Gastrocnemius medialis (tissue), 4 donors: ENCODE data around the gene S100A14.
"Not testable (repeated sequence)": the region's sequence is repeated elsewhere in the genome, so short reads cannot be mapped to it uniquely, and the experiment has no call there.

ENCODE experiments used
- POLR2A ChIP-seq, 2 donors: fragments of 450-650 bp; IDR thresholded peaks; one replicate each; pipeline ENCODE4 v1.6.1; 2017; ENCODE audit warnings: antibody characterized with exemption in 2 of 2, mild to moderate bottlenecking in 2 of 2, moderate library complexity in 2 of 2
- TF ChIP-seq, protein P1 (sequence below), 5 experiments: fragments of 450-650 bp in 3 of 5; fragments of 200-600 bp in 2 of 5; sonication (generic) in 2 of 5; IDR thresholded peaks in 4 of 5; conservative IDR thresholded peaks in 1 of 5; 1 replicate in 4 of 5; 2 replicates in 1 of 5; pipeline ENCODE4 v1.5.1; 2016 to 2019; ENCODE audit warnings: antibody characterized with exemption in 5 of 5, mild to moderate bottlenecking in 3 of 5, moderate library complexity in 3 of 5

DNA sequence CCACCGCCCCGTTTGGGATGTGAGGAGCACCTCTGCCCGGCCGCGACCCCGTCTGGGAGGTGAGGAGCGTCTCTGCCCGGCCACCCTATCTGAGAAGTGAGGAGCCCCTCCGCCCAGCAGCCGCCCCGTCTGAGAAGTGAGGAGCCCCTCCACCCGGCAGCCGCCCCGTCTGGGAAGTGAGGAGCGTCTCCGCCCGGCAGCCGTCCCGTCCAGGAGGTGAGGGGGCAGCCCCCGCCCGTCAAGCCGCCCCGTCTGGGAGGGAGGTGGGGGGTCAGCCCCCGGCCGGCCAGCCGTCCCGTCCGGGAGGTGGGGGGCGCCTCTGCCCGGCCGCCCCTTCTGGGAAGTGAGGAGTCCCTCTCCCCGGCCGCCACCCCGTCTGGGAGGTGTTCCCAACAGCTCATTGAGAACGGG, 41.0 kb downstream of the S100A14 start:
- TF ChIP-seq, protein P1, sequence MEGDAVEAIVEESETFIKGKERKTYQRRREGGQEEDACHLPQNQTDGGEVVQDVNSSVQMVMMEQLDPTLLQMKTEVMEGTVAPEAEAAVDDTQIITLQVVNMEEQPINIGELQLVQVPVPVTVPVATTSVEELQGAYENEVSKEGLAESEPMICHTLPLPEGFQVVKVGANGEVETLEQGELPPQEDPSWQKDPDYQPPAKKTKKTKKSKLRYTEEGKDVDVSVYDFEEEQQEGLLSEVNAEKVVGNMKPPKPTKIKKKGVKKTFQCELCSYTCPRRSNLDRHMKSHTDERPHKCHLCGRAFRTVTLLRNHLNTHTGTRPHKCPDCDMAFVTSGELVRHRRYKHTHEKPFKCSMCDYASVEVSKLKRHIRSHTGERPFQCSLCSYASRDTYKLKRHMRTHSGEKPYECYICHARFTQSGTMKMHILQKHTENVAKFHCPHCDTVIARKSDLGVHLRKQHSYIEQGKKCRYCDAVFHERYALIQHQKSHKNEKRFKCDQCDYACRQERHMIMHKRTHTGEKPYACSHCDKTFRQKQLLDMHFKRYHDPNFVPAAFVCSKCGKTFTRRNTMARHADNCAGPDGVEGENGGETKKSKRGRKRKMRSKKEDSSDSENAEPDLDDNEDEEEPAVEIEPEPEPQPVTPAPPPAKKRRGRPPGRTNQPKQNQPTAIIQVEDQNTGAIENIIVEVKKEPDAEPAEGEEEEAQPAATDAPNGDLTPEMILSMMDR (IDR thresholded peaks at IDR 0.05 in 4 of 5, conservative IDR thresholded peaks at IDR 0.05 in 1 of 5): not testable (repeated sequence)
- not testable (repeated sequence) for TF ChIP-seq POLR2A (IDR thresholded peaks at IDR 0.05)
